OCI-LY7 (cell line): ENCODE data around the gene FBXO17. TPM values are rescaled to one million over a fixed set of nuclear protein-coding genes. Genes with fewer than 3 reads are reported as not detected.

Source experiments
- BruUV-seq: library from RNA; stranded (reverse); fragments of 400-500 nt; replicated peaks from 2 replicates; lab custom pipeline; 2021; lab: Mats Ljungman, UMichigan
- CTCF ChIA-PET: fragments of 300-600 bp; sonication (Branson Sonifier 250); formaldehyde crosslinking; loops from one replicate; lab custom pipeline; 2022; ENCODE audit warnings: antibody characterized with exemption; ENCODE audit not compliant: unreplicated experiment; lab: Charles Lee
- POLR2A ChIA-PET: fragments of 300-600 bp; sonication (Branson Sonifier 250); formaldehyde crosslinking; loops from one replicate; lab custom pipeline; 2022; ENCODE audit warnings: antibody characterized with exemption; lab: Charles Lee
- DNase-seq: peaks from one replicate; pipeline ENCODE4 v3.0.0-alpha.2; 2015; ENCODE audit warnings: low spot score
- H2AFZ ChIP-seq: fragments of 200-600 bp; sonication (generic), shearing (Covaris generic); 2 replicates; pipeline ENCODE4 v1.6.1; 2014; ENCODE audit warnings: mild to moderate bottlenecking, antibody characterized with exemption, low read length, moderate library complexity
- H3K27ac ChIP-seq: fragments of 200-600 bp; sonication (generic); 2 replicates; pipeline ENCODE4 v1.5.1; 2014; ENCODE audit warnings: mixed run types, low read depth, mild to moderate bottlenecking, moderate library complexity, low read length, inconsistent platforms; ENCODE audit not compliant: poor library complexity, severe bottlenecking
- H3K36me3 ChIP-seq: fragments of 200-600 bp; sonication (generic); 2 replicates; pipeline ENCODE4 v1.6.1; 2014; ENCODE audit warnings: mild to moderate bottlenecking, antibody characterized with exemption, low read length, moderate library complexity, mixed read lengths; ENCODE audit not compliant: insufficient read depth
- H3K4me1 ChIP-seq: fragments of 200-600 bp; sonication (generic); 2 replicates; pipeline ENCODE4 v1.5.1; 2014; ENCODE audit warnings: mild to moderate bottlenecking, low read length; ENCODE audit not compliant: insufficient read depth, poor library complexity, severe bottlenecking
- H3K4me2 ChIP-seq: fragments of 200-600 bp; sonication (generic); 2 replicates; pipeline ENCODE4 v1.6.1; 2014; ENCODE audit warnings: mild to moderate bottlenecking, low read length
- H3K4me3 ChIP-seq: fragments of 200-600 bp; sonication (generic); 2 replicates; pipeline ENCODE4 v1.5.1; 2014; ENCODE audit warnings: mild to moderate bottlenecking, low read depth, low read length; ENCODE audit not compliant: poor library complexity, severe bottlenecking
- H3K79me2 ChIP-seq: fragments of 200-600 bp; sonication (generic); 2 replicates; pipeline ENCODE4 v1.6.1; 2016; ENCODE audit warnings: low read depth, mild to moderate bottlenecking, low read length, moderate library complexity, mixed read lengths; ENCODE audit not compliant: insufficient read depth
- H3K9me2 ChIP-seq: fragments of 200-600 bp; sonication (generic); 2 replicates; pipeline ENCODE4 v1.6.1; 2016; ENCODE audit warnings: mild to moderate bottlenecking, low read length, mixed read lengths; ENCODE audit not compliant: insufficient read depth
- H3K9me3 ChIP-seq: fragments of 200-600 bp; sonication (generic); 2 replicates; pipeline ENCODE4 v1.6.1; 2014; ENCODE audit warnings: mild to moderate bottlenecking, mixed run types, low read length, mixed read lengths
- H4K20me1 ChIP-seq: fragments of 200-600 bp; sonication (generic); 2 replicates; pipeline ENCODE4 v1.6.1; 2014; ENCODE audit warnings: mild to moderate bottlenecking, antibody characterized with exemption, low read length, moderate library complexity, mixed read lengths; ENCODE audit not compliant: insufficient read depth
- CTCF ChIP-seq: fragments of 200-600 bp; sonication (generic); conservative IDR thresholded peaks from 2 replicates; pipeline ENCODE4 v1.5.1; 2014; ENCODE audit warnings: mild to moderate bottlenecking, antibody characterized with exemption, low read length, moderate library complexity, mixed read lengths
- EZH2phosphoT487 ChIP-seq: fragments of 200-600 bp; sonication (generic); IDR thresholded peaks from 2 replicates; pipeline ENCODE4 v1.6.1; 2018; ENCODE audit warnings: low read depth, borderline replicate concordance, mild to moderate bottlenecking, mixed run types, antibody characterized with exemption, low read length, moderate library complexity, mixed read lengths
- intact Hi-C: fragments of 100-400 bp; cut with micrococcal nuclease; formaldehyde crosslinking; loops from one replicate; pipeline ENCODE4 v1.10.0; 2022; ENCODE audit not compliant: unreplicated experiment
- total RNA-seq, 2 experiments: library from RNA; depleted of rRNA in 1 of 2; stranded (reverse); fragments of >200 nt in 1 of 2; shearing (Covaris generic) in 1 of 2; gene quantifications; 2 replicates each; pipeline ENCODE4 v1.2.3, GENCODE V29; 2014 to 2022

Gene FBXO17
- total RNA-seq, 2 experiments from 2014 or later: not detected

- Histone ChIP-seq H3K4me1 (no peaks in the 10 kb centered on the region), H2AFZ (no peak overlapping the region), H3K79me2 (no peaks in the 10 kb centered on the region), H3K4me2 (no peak overlapping the region), H3K9me2 (no peaks in the 10 kb centered on the region), H3K9me3 (0 out of 2 replicates have a peak, but pooled peaks cover 10% of the 10 kb centered on the region), H3K36me3 (no peaks in the 10 kb centered on the region), H3K27ac (no peak overlapping the region), H3K4me3 (no peak overlapping the region), H4K20me1 (no peaks in the 10 kb centered on the region)
- TF ChIP-seq CTCF (no peak), EZH2phosphoT487 (no peak)
- intact Hi-C loops: no loop called here
- POLR2A ChIA-PET: no interaction called here
- no TSS peak for BruUV-seq
- CTCF ChIA-PET: no interaction called here
- no peak for DNase-seq
These were observed 5.2 kb upstream of the FBXO17 start for GRCh38 chr19:38980583-38981374.

DNA sequence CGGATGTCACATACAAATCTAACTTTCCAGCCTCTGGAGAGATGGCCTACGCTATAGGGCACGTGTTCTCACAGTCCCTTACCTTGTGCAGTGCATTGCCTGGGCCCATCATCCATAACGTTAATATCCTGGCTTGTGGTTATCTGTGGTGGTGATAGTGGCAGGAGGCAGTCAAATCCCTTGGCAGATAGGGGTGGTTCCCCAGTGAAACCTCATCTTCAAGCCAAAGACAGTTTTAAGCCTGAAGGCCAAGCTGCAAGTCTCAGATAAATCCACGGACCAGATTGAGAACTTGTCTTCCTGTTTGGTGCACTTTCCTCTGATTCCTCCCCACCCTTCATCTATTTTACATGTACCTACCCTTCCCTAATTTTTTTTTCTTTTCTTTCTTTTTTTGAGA is 4.3 kb upstream of the FBXO17 start:
- DNase-seq: no peak
- BruUV-seq: no TSS peak
- no peaks in the 10 kb centered on the region for H3K79me2 ChIP-seq
- H3K9me3 ChIP-seq: 0 out of 2 replicates have a peak, but pooled peaks cover 10% of the 10 kb centered on the region
- no peak overlapping the region for H3K4me2 ChIP-seq
- no peak overlapping the region for H3K4me3 ChIP-seq
- H3K4me1 ChIP-seq: no peaks in the 10 kb centered on the region
- ChIA-PET POLR2A (no interaction called here), CTCF (no interaction called here)
- intact Hi-C loops: no loop called here
- H3K36me3 ChIP-seq: no peaks in the 10 kb centered on the region
- H3K27ac ChIP-seq: no peak overlapping the region
- H4K20me1 ChIP-seq: no peaks in the 10 kb centered on the region
- no peak for TF ChIP-seq EZH2phosphoT487
- no peaks in the 10 kb centered on the region for H3K9me2 ChIP-seq
- no peak overlapping the region for H2AFZ ChIP-seq

DNA sequence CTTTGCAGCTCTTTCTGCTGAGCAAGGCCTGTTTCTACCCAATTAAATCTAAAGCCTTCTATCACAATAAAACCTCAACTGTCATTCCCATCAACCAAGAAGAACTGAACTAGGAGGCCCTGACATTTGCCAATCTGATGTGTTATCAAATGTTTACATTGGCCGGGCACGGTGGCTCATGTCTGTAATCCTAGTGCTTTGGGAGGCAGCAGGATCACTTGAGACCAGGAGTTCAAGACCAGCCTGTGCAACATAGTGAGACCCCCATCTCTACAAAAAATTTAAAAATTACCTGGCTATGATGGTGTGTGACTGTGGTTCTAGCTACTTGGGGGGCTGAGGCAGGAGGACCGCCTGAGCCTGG is 2.8 kb upstream of the FBXO17 start:
- TF ChIP-seq CTCF (no peak), EZH2phosphoT487 (no peak)
- H3K4me1 ChIP-seq: no peaks in the 10 kb centered on the region
- no peak for DNase-seq
- H2AFZ ChIP-seq: no peak overlapping the region
- CTCF ChIA-PET: no interaction called here
- H3K79me2 ChIP-seq: no peaks in the 10 kb centered on the region
- POLR2A ChIA-PET: no interaction called here
- H3K36me3 ChIP-seq: no peaks in the 10 kb centered on the region
- H3K4me3 ChIP-seq: no peak overlapping the region
- H3K9me3 ChIP-seq: 0 out of 2 replicates have a peak, but pooled peaks cover 10% of the 10 kb centered on the region
- no TSS peak for BruUV-seq
- intact Hi-C loops: no loop called here
- no peaks in the 10 kb centered on the region for H3K9me2 ChIP-seq
- no peak overlapping the region for H3K27ac ChIP-seq
- H4K20me1 ChIP-seq: no peaks in the 10 kb centered on the region
- no peak overlapping the region for H3K4me2 ChIP-seq
